ENCODE results near the gene HCN4.
A peak's percentile ranks its signal among the peaks of the same experiment; 100 is the strongest.

The HCN4 gene

DNA sequence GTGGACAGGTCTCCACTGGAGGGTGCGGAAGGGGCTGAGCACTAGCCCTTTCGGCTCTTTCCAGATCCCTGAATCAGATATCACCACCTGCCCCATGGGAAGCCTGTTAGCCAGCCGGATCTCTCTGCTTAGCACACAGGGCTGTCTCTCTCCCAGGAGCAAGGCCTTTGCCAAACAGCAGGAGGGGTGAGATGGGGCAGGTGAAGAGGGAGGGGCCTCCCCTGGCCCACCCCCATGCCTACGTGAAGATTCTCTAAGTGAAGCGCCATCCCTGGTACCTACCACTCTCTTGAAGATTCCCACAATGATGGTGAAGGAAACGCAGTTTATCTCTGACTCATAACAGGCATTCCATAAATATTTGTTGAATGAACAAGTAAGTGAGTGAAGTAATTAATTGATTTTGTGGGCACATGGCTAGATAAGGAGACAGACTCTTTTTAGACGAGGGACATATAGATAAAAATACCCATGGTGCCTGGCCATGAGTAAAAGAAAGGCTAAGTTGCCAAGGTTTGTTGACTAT lies 19.6 kb upstream of the HCN4 start:
- Histone ChIP-seq H3K27me3 (ENCODE audit: low read depth) (peaks cover 23% of the 10 kb centered on the region), H3K9me3 (no peaks in the 10 kb centered on the region), H3K4me1 (peaks cover 6% of the 10 kb centered on the region; the same call in 1 of the 2 replicates), H3K4me3 (no peak overlapping the region), H3K36me3 (replicated peaks) (no peaks in the 10 kb centered on the region)
- DNase-seq (ENCODE audit: low spot score in 2 of 2), result no peak
- in situ Hi-C loops (cut with MboI; ENCODE audit: low sequenced_read_pairs), result no loop called here

DNA sequence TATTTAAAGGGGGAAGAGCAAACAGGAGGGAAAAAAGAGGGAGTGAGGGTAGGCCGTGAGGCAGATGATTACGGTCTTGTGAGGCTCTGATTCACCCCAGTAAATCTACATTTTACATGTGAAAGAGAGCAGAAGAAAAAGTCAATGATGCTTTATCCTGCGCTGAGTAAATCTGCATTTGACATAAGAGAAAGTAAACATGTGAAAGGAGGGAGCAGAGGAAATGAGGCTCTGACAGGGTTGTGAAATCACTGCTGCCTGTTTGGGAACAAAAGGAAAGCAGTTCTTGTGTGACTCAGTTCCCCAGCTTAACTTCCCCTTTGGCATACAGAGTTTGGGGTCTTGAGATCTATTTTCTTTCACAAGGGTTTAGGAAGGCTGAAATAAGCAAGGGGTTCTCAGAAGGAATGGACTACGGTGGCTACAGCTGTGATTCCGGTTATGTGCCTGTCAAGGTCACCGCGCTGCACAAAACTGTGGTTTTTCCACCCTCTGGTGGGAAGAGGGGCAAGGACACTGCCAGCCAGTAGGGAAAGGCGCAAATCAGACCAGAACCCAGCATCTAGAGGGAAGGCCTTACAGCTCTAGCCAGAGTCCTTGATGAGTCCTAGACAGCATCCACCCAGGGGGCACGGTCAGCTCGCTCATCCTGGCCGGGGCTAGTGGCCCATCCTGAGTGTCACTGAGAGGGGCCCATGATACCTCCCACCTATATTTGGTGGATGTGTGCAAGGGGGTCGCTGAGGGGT lies 18.9 kb upstream of the HCN4 start:
- Histone ChIP-seq H3K27me3 (ENCODE audit: low read depth) (peaks cover 17% of the 10 kb centered on the region), H3K4me1 (peaks cover 6% of the 10 kb centered on the region; the same call in 1 of the 2 replicates), H3K36me3 (replicated peaks) (no peaks in the 10 kb centered on the region), H3K9me3 (no peaks in the 10 kb centered on the region), H3K4me3 (no peak overlapping the region)
- in situ Hi-C loops (cut with MboI; ENCODE audit: low sequenced_read_pairs), result no loop called here
- peak in 1 of 2 experiments; percentile 40 for DNase-seq (ENCODE audit: low spot score in 2 of 2)

DNA sequence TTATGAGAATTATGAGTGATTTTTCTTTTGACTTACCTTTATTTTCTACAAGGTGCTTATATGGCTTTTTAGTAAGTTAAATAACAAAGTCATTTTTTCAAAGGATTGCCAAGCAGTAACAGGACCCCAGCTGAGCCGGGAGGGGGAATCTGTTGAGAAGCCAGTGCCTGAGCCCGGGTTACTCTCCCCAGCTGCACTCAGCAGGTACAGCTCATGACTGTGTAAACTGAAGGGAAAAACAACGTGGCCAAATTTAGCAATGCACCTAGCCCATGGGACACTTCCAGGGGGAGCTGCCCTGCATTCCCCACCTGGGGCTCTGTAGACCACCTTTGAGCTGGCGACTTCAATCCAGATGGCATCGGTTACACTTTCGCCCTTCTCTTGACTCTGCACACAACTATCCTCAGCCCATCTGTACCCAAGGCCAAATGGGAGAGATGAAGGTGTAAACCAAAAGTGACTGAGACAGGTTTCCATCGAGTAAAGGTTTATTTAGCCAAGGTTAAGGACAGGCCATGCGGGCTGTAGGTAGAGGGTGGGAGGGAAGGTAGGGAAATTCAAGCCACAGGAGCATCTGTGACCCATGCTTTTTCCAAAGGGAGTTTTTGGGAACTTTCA lies 18.2 kb upstream of the HCN4 start:
- in situ Hi-C loops (cut with MboI; ENCODE audit: low sequenced_read_pairs), result no loop called here
- H3K36me3 ChIP-seq (replicated peaks), result no peaks in the 10 kb centered on the region
- no peak overlapping the region for H3K4me3 ChIP-seq
- no peak for DNase-seq (ENCODE audit: low spot score in 2 of 2)
- H3K4me1 ChIP-seq, result peaks cover 6% of the 10 kb centered on the region; the same call in 1 of the 2 replicates
- no peaks in the 10 kb centered on the region for H3K9me3 ChIP-seq
- peaks cover 12% of the 10 kb centered on the region for H3K27me3 ChIP-seq (ENCODE audit: low read depth)

DNA sequence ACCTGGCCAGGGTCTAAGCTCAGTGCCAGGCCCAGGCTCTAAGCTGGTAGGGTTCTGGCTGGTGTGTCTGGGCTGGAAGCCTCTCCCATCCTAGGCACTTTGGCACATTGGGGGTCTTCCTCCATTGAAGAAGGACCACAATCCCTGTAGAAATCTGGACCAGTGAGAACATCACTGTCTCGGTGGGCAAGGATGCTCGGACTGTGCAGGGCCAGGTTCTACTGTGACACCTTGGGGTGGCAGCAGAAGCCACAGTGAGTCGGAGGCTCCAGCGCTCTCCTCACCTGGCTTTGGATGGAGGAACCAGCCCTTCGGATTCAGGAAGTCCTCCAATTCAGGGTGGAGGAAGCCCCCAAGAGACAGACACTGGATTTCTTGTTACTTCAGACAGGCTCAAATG lies 17.5 kb upstream of the HCN4 start:
- in situ Hi-C loops (cut with MboI; ENCODE audit: low sequenced_read_pairs), result no loop called here
- Histone ChIP-seq H3K9me3 (no peaks in the 10 kb centered on the region), H3K36me3 (replicated peaks) (no peaks in the 10 kb centered on the region), H3K27me3 (ENCODE audit: low read depth) (peaks cover 9% of the 10 kb centered on the region), H3K4me1 (peaks cover 6% of the 10 kb centered on the region; the same call in 1 of the 2 replicates), H3K4me3 (no peak overlapping the region)
- no peak for DNase-seq (ENCODE audit: low spot score in 2 of 2)

GRCh38 chr15:73385205-73385604 lies 16.4 kb upstream of the HCN4 start:
- in situ Hi-C loops (cut with MboI; ENCODE audit: low sequenced_read_pairs), result no loop called here
- no peak for DNase-seq (ENCODE audit: low spot score in 2 of 2)
- no peak overlapping the region for H3K4me3 ChIP-seq
- H3K4me1 ChIP-seq, result peaks cover 6% of the 10 kb centered on the region; the same call in 1 of the 2 replicates
- H3K27me3 ChIP-seq (ENCODE audit: low read depth), result peaks cover 9% of the 10 kb centered on the region
- H3K9me3 ChIP-seq, result no peaks in the 10 kb centered on the region
- H3K36me3 ChIP-seq (replicated peaks), result no peaks in the 10 kb centered on the region

DNA sequence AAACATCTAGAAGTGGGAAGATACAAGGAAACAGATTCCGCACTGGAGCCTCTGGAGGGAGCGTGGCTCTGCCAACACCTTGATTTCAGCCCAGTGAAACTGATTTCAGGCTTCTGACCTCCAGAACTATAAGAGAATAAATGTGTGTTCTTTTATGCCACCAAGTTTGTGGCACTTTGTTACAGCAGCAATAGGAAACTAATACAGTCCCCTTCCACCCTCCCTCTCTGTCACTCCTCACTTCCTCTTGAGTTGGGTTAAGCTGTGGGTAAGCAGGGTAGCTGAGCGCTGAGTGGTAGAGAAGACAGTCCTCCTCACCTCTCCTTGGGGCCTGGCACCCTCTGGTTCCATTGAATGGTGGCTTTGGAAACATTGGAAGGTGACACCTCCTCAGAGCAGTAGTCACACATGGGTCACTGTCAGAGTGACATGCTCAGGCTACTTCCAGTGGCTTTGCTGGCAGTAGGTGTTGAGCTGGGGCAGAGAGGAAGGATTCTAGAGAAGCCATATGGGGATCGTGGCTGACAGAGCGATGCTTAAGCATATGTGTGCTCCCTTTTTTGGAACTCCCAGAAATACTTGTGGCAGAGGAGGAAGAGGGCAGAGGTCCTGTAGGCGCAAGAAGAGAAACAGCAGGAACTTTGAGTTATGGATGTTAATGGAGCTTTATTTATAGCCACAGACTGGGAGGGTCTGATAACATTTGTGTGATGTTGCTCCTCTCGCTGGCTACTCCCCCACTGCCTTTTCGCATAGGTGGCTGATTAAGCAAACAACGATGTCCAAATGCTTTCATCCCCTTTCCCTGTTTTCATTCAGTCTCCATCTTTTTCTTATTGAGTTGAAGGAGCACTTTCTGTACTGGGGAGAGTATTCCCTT lies 14.8 kb upstream of the HCN4 start:
- Histone ChIP-seq H3K4me1 (peaks cover 6% of the 10 kb centered on the region; the same call in 1 of the 2 replicates), H3K27me3 (ENCODE audit: low read depth) (peaks cover 12% of the 10 kb centered on the region; the same call in 1 of the 2 replicates), H3K36me3 (replicated peaks) (no peaks in the 10 kb centered on the region), H3K4me3 (no peak overlapping the region), H3K9me3 (no peaks in the 10 kb centered on the region)
- no peak for DNase-seq (ENCODE audit: low spot score in 2 of 2)
- in situ Hi-C loops (cut with MboI; ENCODE audit: low sequenced_read_pairs), result no loop called here

DNA sequence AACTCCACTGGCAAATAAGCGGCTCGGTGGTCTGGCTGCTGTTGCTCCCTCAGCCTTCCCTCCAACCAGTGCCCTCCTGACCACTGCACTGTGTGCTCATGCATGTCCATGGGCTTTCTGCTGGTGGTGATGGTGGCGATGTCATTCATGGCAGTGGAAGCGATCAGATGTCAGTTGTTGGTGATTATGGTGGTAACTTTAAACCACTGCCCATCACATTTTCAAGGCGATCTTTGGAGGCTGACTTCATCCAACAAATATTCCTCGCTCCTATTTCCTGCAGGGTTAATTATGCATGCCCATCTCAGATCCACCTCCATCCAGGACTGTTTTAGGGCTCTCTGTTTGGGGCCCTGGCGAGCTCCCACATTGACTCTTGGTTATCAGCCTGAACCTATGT lies 13.4 kb upstream of the HCN4 start:
- no peaks in the 10 kb centered on the region for H3K9me3 ChIP-seq
- no peaks in the 10 kb centered on the region; the same call in 1 of the 2 replicates for H3K4me1 ChIP-seq
- H3K36me3 ChIP-seq (replicated peaks), result no peaks in the 10 kb centered on the region
- no peak for DNase-seq (ENCODE audit: low spot score in 2 of 2)
- no peak overlapping the region for H3K4me3 ChIP-seq
- H3K27me3 ChIP-seq (ENCODE audit: low read depth), result peaks cover 12% of the 10 kb centered on the region; the same call in 1 of the 2 replicates
- in situ Hi-C loops (cut with MboI; ENCODE audit: low sequenced_read_pairs), result no loop called here

GRCh38 chr15:73380661-73381060 lies 11.9 kb upstream of the HCN4 start:
- no peaks in the 10 kb centered on the region for H3K36me3 ChIP-seq (replicated peaks)
- H3K4me3 ChIP-seq, result no peak overlapping the region
- in situ Hi-C loops (cut with MboI; ENCODE audit: low sequenced_read_pairs), result no loop called here
- no peaks in the 10 kb centered on the region for H3K4me1 ChIP-seq
- no peak for DNase-seq (ENCODE audit: low spot score in 2 of 2)
- peaks cover 9% of the 10 kb centered on the region; the same call in 1 of the 2 replicates for H3K27me3 ChIP-seq (ENCODE audit: low read depth)
- no peaks in the 10 kb centered on the region for H3K9me3 ChIP-seq

GRCh38 chr15:73378089-73378488 lies 9.3 kb upstream of the HCN4 start:
- Histone ChIP-seq H3K4me3 (no peak overlapping the region), H3K36me3 (replicated peaks) (no peaks in the 10 kb centered on the region), H3K9me3 (no peaks in the 10 kb centered on the region), H3K27me3 (ENCODE audit: low read depth) (peaks cover 4% of the 10 kb centered on the region; the same call in 1 of the 2 replicates), H3K4me1 (no peaks in the 10 kb centered on the region)
- in situ Hi-C loops (cut with MboI; ENCODE audit: low sequenced_read_pairs), result no loop called here
- DNase-seq (ENCODE audit: low spot score in 2 of 2), result no peak

DNA sequence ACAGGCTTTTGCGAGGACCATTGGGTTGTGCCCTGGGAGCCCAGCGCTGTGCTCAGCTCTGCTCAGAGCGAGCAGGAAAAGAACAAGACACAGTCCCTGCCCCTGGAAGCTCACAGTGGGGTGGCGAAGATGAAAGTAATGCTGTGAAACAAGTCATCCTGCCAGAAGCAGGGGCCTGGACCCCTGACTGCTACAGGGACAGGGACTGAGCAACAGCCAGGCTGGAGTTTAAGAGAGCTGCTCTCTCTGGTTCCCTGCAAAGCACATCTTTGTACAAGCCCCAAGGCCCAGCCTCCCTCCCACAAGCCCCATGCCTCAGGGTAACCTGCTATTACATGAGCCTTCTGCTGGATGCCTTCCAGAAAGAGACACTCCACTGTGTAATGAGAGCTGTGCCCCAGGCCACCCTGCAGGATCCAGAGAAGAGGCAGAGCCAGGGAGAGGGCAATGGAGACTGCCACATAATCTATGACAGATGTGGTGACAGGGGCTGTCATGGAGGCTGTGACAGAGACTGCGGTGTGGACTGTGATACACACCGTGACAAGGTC lies 7.1 kb upstream of the HCN4 start:
- no peak overlapping the region for H3K4me3 ChIP-seq
- no peak for DNase-seq (ENCODE audit: low spot score in 2 of 2)
- in situ Hi-C loops (cut with MboI; ENCODE audit: low sequenced_read_pairs), result no loop called here
- no peaks in the 10 kb centered on the region for H3K4me1 ChIP-seq
- H3K9me3 ChIP-seq, result no peaks in the 10 kb centered on the region
- H3K27me3 ChIP-seq (ENCODE audit: low read depth), result peaks cover 26% of the 10 kb centered on the region
- no peaks in the 10 kb centered on the region for H3K36me3 ChIP-seq (replicated peaks)

- Histone ChIP-seq H3K4me1 (no peaks in the 10 kb centered on the region), H3K9me3 (no peaks in the 10 kb centered on the region), H3K36me3 (replicated peaks) (no peaks in the 10 kb centered on the region), H3K4me3 (no peak overlapping the region), H3K27me3 (ENCODE audit: low read depth) (peaks cover 32% of the 10 kb centered on the region)
- in situ Hi-C loops (cut with MboI; ENCODE audit: low sequenced_read_pairs), result no loop called here
- no peak for DNase-seq (ENCODE audit: low spot score in 2 of 2)
These were observed 6.3 kb upstream of the HCN4 start for GRCh38 chr15:73375012-73375411.

DNA sequence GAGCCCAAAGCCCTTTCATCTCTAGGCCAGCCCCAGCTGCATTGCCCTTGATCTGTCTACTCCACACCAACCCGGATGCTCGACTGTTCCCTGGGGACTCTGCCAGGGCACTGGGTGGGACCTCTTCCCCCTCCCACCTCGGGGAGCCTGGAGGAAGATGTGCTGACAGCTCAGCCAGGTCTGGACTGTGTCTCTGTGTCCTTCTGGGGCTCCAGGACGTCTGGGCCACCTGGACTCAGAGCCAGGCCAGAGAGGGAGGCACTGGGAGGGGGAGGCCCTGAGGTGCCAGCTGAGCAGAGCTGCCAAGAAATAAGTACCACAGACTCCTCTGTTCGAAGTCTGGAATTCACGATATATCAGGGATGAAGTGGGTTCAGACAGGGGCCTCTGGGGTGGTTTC lies 5.8 kb upstream of the HCN4 start:
- no peaks in the 10 kb centered on the region for H3K9me3 ChIP-seq
- in situ Hi-C loops (cut with MboI; ENCODE audit: low sequenced_read_pairs), result no loop called here
- no peak overlapping the region for H3K4me3 ChIP-seq
- no peaks in the 10 kb centered on the region for H3K4me1 ChIP-seq
- no peak for DNase-seq (ENCODE audit: low spot score in 2 of 2)
- H3K27me3 ChIP-seq (ENCODE audit: low read depth), result peaks cover 34% of the 10 kb centered on the region
- no peaks in the 10 kb centered on the region for H3K36me3 ChIP-seq (replicated peaks)

GRCh38 chr15:73373221-73373620 lies 4.5 kb upstream of the HCN4 start:
- Histone ChIP-seq H3K36me3 (replicated peaks) (no peaks in the 10 kb centered on the region), H3K27me3 (ENCODE audit: low read depth) (peaks cover 48% of the 10 kb centered on the region), H3K9me3 (no peaks in the 10 kb centered on the region), H3K4me1 (no peaks in the 10 kb centered on the region), H3K4me3 (no peak overlapping the region)
- no peak for DNase-seq (ENCODE audit: low spot score in 2 of 2)
- in situ Hi-C loops (cut with MboI; ENCODE audit: low sequenced_read_pairs), result no loop called here

Data from HAP-1 (cell line).